NK-92 (cell line): Measurements from ENCODE around the gene XPO5.
A peak's percentile ranks its signal among the peaks of the same experiment; 100 is the strongest.
"Not testable (repeated sequence)": the region's sequence is repeated elsewhere in the genome, so short reads cannot be mapped to it uniquely, and the experiment has no call there.

Experiments
- DNase-seq: peaks from one replicate; lab custom pipeline; 2025; ENCODE audit not compliant: unreplicated experiment; lab: John Stamatoyannopoulos, UW

XPO5 gene

DNA sequence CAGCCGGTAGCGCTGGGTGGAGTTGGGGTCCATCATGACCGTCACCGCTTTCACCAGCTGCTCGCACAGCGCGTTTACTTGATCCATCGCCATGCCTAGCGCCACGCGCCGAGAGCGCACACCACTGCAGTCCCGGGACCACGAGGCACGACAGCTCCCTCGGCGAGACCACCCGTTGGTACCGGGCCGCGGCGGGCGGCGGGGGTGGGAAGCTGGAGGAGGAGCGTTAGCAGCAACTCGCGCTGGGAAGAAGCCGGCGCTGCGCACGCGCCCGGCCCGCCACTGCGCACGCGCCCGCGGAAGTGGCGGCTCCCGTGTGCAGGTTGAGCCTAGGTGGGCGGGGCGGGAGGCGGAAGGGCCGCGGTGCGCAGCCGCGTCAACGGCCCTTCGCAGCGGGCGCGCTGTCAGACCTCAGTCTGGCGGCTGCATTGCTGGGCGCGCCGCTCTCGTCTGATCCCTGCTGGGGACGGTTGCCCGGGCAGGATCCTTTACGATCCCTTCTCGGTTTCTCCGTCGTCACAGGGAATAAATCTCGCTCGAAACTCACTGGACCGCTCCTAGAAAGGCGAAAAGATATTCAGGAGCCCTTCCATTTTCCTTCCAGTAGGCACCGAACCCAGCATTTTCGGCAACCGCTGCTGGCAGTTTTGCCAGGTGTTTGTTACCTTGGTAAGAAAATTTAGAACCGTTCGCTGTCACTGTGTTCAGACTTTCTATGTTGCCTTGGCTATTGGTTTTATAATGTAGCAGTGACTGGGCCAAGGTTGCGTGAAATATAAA lies at the start of gene XPO5, which contains the start of gene POLH:
XPO5 (minus strand) TSS at position 267 of the 780 bp plus-strand sequence; CDS start at position 93, 174 bp downstream.
POLH (plus strand) TSS at position 414 of the 780 bp plus-strand sequence. CDS start 6,135 bp downstream, outside the sequence.
- DNase-seq = peak; percentile 19

DNA sequence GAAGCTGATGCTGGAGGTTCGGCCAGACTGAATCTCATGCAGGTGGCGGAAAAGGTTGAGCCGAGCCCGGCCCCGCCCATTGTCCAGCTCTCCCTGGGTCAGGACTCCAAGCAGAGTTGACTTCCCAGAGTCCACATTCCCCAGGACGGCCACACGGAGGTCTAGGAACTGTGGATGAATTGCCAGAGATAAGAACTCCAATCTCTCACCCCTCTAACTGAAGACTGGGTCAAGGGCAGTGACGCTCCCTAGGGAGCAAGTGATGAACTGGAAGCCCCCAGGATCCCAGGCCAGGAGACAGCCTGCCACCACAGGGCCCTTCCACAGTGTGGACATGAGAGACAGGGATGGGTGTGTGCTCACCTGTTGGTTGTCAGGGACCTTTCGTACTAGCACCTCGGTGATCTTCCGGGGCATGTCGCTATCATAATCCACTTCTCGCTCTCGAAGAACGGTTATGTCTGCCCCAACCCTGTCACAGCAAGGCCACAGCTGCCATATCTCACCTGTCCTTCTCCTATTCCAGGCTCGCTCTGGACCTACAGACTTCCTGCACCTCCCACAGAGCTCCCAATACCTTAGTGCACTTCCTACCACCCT lies 49.7 kb upstream of the XPO5 start:
- no peak for DNase-seq

DNA sequence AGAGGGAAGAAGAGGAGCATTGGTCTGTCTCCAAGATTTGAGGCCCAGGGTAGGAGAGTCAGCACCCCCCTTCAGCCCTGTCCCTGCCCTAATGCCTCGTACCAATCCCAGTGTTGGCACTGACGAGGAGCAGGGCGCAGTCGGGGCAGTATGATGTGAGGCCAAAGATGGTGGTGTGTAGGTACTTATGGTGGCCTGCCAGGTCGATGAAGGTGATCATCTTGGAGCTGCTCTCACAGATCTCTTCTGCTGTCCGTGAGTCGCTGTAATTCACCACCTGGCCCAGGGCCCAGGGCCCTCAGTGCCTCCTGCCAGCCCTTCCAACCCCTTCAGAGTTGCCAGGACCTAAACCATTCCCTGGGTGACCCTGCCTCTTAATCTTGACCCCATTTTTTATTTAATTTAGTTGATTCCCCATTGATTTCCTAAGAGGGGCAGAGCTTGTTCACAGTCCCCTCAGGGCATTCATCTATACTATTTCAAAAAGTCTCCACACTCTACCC lies 49.0 kb upstream of the XPO5 start:
- no peak for DNase-seq

DNA sequence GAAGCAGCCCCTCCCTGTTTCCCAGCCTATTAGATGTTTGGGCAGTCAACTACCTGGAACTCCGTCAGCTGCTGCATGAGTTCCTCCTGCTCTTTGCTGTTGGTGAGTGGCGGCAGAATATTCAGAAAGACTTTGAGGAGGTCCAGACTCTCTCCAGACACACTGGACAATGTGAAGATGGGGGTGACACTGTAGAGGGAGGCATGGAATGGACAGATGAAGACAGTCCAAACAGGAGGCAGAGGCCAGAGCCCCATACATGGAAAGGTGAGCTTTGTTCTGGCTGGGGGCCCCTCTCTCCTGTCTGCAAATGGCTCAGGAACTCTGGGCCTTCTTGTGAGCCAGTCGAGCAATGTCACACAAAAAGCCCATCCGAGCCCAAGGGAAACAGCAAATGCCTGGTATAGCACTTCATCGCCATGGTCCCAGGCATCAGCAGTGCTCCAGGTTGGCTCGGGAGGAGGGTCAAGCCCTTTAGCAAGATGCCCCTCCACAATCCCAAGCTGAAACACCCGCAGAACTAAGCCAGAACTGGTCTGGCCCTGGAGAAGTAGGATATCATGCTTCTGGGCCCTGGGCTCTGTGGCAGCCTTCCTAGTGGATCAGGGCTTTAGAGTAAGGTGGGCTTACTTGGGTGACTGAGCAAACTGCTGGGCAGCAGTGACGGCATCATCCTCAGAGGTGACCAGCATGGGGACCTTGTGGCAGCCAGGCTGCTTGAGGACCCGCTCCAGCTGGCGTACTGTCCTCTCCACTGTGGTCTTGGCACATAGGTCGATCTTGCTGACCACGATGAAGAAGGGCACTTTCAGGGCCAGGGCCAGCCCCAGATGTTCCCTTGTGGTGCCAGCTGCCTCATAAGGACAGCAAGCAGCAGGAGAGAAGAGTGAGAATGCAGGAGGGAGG lies 48.3 kb upstream of the XPO5 start:
- no peak for DNase-seq

DNA sequence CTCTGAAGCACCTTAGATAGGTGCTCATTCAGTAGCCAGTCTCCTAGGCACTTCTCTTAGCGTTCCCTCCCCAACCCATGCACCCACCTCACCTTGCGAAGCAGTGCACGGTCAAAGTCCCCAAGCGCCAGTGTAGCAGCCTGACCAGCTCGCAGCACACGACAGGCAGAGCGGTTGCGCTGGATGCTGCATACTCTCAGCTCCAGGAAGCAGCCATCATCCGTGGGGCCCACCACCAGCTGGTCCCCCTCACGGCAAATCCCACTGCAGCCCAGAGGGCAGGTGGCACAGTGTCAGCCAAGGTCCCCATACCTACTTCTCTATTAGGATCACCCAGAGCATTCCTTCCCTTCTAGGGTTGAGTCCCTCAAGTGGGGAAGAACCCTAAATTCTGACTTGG lies 46.7 kb upstream of the XPO5 start:
- DNase-seq = no peak

DNA sequence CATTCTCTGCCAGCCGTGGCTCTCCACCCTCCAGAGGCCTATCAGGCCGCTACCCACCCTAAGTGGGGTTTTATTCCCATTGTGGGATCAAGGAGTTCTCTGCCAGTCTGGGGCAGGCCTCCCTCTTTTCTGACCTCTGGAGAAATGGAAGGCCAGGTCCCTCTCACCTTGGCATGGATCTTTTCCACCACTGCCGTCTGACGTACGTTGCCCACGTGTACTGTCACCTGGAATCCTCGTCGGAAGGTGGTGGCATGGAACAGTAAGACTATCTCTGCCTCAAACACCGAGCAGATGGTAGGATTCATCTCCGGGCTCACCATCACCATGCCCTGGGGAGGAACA lies 46.0 kb upstream of the XPO5 start:
- no peak for DNase-seq

DNA sequence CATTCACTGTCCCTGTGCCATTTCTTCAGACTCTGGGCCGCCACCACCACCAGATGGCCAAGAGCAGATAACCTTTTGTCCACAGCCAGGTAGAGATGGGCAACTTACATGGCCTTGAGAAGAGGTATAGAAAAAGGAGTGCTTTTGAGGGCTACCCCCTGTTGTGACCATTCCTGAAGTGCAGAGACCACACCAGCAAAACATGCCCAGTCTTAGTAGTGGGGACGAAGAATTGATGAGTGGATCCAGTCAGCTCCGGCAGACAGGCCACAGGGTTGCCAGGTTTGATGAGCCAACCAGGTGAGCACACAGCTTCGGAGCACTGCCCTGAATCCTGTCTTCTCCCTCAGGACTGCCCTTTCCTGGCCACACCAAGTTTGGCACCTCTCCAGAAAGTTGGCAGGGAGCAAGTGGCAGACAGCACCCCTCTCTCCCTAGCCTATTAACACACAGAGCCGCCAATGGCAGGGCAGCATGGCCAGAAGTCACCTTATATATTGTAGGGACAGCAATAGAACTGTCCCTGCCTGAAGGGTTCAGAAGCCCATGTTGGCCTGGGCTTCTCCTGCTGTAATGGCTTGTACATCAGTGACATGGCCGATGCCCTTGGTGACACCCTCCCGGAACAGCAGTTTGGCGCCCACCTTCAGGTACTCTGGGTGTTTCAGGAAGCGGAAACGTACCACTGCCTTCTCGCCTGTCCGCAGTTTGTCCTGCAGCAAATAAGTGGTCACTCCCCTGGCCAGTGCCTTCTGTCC lies 45.4 kb upstream of the XPO5 start:
- DNase-seq = no peak

DNA sequence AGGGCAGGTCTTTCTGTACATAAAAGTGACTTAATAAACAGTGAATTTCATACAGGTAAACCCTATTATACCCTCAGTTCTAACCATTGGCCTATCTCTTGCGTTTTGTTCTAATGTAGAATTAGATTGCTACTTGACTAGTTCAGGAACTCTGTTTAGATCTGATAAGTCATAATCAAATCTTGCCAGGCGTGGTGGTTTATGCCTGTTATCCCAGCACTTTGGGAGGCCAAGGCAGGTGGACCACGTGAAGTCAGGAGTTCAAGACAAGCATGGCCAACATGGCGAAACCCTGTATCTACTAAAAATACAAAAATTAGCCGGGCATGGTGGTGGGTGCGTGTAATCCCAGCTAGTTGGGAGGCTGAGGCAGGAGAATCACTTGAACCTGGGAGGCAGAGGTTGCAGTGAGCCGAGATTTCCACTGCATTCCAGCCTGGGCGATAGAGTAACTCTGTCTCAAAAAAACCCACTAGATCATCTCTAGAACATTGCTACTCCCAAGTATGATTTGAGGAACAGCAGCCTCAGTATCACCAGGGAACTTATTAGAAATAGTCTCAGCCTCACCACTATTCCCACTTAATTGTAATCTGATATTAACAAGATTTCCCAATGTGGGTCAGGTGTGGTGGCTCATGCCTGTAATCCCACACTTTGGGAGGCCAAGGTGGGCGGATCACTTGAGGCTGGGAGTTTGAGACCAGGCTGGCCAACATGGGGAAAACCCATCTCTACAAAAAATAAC lies 41.1 kb upstream of the XPO5 start:
- DNase-seq = no peak

DNA sequence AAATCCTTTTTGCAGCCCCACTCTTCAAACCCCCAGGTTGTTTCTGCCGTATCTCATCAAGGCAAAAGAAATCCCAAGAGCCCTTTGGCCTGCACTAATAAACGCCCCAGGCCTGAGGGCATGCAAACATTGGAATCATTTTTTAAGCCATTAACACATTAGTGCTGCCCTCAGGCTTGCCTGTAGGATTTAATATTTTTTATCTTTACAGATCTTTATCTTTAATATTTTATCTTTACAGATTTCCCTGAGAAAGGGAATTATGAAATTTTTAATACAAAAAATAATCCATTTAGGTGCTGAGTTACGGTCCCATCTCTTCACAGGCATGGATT lies 38.5 kb upstream of the XPO5 start:
- no peak for DNase-seq

DNA sequence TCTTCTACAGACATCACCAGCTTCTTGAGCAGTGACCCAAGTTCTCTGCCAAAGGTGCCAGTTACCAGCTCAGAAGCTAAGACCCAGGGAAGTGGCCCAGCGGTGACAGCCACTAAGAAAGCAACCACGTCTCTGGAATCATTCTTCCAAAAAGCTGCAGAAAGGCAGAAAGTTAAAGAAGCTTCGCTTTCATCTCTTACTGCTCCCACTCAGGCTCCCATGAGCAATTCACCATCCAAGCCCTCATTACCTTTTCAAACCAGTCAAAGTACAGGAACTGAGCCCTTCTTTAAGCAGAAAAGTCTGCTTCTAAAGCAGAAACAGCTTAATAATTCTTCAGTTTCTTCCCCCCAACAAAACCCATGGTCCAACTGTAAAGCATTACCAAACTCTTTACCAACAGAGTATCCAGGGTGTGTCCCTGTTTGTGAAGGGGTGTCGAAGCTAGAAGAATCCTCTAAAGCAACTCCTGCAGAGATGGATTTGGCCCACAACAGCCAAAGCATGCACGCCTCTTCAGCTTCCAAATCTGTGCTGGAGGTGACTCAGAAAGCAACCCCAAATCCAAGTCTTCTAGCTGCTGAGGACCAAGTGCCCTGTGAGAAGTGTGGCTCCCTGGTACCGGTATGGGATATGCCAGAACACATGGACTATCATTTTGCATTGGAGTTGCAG lies 38.0 kb upstream of the XPO5 start:
- no peak for DNase-seq

DNA sequence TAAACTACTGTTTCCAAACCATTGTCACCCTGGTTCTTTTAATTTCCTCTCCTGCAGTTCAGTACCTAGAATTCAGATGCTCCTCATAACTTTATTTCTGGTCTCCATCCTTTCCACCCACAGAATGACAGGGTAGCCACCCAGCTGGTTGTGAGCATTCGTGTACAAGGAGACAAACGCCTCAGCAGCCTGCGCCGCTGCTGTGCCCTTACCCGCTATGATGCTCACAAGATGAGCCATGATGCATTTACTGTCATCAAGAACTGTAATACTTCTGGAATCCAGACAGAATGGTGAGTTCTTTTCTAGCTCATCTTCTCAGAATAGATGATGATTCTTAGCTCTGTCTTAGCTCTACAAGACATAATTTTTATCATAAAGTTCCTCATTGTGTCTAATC lies 34.6 kb upstream of the XPO5 start:
- DNase-seq = no peak

DNA sequence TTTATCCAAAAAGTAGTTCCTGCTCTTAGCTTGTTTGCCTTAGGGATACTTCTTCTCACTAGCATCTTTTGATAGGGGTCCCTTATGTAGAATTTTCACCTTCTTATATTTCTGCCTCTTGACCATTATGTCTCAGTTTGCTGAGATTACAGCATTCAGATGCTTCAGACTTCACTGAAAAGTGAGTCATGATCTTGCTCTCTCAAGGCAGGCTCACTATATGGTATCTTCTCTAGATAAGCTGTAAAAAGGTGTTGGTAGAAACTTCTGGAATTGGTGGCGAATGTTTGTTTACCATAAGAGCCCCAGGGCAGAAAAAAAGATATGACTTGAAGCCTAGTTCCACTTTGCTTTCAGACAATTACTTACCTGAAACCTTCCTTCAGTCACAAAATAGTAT lies 33.6 kb upstream of the XPO5 start:
- DNase-seq = no peak

DNA sequence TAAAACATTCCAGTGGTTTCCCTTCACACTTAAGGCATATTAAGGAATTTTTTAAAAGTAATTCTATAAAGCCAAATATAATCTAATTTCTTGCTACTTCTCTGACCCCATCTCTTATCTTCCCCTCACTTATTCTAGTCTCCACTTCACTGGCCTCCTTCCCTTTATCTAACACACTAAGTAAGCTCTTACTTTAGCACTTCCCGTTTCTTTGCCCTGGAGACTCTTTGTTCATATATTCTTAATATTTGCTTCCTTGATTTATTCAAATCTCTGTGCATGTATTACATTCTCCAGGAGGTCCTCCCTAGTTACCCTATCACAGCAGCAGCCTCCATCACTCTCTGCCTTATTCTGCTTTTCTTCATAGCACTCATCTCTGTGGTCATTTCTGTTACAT lies 33.0 kb upstream of the XPO5 start:
- DNase-seq = no peak

DNA sequence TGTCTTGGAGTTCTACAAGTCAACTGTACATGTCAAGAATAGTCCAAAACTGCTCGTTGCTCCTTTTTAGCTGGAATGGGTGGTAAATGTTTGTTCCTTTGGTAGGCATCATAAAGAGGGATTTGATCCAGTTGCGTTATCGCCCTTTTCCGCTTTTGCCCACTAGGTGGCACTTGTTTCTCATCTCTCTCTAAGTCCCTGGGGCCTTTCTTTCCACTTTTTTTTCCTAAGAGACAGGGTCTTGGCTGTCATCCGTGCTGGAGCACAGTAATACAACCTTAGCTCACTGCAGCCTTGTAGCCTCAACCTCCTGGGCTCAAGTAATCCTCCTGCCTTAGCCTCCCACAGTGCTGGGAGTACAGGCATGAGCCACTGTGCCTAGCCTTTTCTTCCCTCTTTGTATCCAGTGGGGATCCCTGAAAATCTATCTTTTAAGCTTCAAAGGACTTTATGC lies 32.5 kb upstream of the XPO5 start:
- DNase-seq = no peak

DNA sequence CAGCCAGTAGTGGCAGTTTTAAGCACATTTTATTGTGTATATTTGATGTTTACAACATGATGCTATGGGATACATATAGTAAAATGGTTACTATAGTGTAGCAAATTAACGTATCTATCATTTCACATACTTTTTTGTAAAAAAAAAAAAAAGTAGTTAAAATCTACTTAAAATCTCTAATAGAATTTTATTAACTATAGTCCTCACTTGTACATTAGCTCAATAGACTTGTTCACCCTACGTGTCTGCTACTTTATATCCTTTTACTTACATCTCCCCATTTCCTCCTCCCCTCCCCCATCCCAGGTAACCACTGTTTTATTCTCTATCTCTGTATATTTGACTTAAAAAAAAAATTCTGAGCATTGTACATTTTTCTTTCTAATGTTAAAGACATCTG lies 30.2 kb upstream of the XPO5 start:
- no peak for DNase-seq

DNA sequence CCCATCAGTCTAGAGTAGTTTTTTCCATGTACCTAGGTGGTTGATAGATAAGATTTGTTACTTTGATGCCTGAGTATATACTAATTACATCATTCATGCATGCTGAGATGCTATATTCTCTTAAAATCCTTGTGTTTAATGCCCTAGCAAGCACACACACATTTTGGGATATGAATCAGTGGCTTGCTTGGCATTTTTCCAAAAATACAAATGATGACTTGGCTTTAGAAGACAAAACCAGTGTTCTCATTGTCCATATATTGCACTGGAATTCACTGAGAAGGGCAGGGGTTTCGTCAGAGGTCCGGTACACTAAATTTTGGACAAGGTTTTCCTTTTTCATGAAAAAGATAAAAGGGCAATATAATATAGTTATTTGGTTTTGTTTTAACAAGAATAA lies 28.3 kb upstream of the XPO5 start:
- DNase-seq = no peak

DNA sequence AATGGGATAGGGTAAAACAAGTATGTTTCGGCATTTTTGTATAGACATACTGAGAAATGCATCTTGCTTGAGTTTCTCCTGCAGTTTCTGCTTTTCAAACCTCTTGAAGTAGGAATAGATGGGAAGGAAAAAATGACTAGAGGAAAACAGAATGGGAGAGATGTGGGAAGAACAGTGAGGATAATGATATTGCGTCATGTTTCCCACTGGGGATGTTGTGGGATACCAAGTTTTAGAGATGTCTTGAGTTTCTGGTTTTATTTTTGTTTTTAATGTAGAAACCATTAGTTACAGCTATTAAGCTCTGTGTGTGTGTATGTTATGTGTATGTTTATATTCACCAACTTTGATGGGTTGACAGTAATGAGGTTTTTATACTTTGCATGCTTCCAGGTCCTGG lies 24.8 kb upstream of the XPO5 start:
- DNase-seq = no peak

DNA sequence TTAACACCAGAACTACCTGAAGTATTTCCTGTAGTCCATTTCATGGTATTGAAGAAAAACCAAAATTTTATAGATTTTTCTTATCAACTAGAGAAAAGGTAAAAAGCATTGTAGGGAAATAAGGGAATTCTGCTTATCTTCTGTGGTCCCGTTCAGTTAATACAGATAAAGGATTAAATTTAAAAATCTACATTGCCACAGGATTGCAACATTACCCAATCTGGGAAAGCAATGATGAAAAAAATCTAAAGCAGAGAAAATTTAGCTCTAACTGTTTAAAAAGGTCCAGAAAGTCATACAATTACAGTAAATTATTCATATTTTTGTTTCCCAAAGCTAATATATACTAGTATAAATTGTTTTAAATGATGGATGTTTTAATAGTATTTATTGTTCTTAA lies 18.1 kb upstream of the XPO5 start:
- DNase-seq = no peak

DNA sequence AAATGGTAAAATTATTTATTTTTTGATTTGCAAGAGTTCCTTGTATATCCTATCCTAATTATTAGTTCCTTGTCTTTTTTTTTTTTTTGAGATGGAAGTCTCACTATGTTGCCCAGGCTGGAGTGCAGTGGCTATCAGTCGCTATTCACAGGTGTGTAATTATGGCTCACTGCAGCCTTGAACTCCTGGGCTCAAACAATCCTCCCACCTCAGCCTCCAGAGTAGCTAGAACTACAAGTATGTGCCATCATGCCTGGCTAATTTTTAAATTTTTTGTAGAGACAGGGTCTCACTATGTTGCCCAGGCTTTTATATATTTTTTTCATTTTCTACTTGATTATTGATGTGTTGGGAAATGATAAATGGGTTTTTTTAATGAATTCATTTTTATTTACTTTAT lies 13.7 kb upstream of the XPO5 start:
- DNase-seq = not testable (repeated sequence)

DNA sequence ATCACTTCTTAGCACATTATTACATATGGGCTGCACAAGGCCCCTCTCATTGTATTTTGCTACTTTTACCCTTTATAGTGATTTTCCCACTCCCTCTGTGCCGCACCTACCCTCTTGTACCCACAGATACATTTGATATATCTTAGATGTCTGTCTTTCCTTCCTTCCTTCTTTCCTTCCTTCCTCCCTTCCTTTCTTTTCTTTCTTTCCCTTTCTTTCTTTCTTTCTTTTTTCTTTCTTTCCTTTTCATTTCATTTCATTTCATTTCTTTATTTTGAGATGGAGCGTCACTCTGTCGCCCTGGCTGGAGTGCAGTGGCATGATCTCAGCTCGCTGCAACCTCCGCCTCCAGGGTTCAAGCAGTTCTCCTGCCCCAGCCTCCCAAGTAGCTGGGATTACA lies 12.4 kb upstream of the XPO5 start:
- DNase-seq = no peak
